22Rv1 (cell line): ENCODE data around the gene MTFR2.

Experiments
- CTCF ChIP-seq: fragments of 450-650 bp; IDR thresholded peaks from 2 replicates; pipeline ENCODE4 v1.5.1; 2017; ENCODE audit warnings: mild to moderate bottlenecking
- ZFX ChIP-seq: fragments of 450-650 bp; IDR thresholded peaks from 2 replicates; pipeline ENCODE4 v1.6.1; 2017; ENCODE audit warnings: antibody characterized with exemption, borderline replicate concordance

- TF ChIP-seq CTCF (no peak), ZFX (no peak)
Measured at GRCh38 chr6:136181512-136181833, 68.6 kb downstream of the MTFR2 start.
